HG03025 (cell line): ENCODE measurements around the gene VAV3.
"Not testable (repeated sequence)": the region's sequence is repeated elsewhere in the genome, so short reads cannot be mapped to it uniquely, and the experiment has no call there.

ENCODE experiments used
- ATAC-seq: cut with Tn5 transposase; IDR thresholded peaks from one replicate; pipeline ENCODE4 v1.9.1; 2021; ENCODE audit warnings: mild to moderate bottlenecking, moderate library complexity; ENCODE audit not compliant: unreplicated experiment, low FRiP score

The VAV3 gene

GRCh38 chr1:107661158-107661557 lies 303.8 kb downstream of the VAV3 start:
- ATAC-seq, result no peak

DNA sequence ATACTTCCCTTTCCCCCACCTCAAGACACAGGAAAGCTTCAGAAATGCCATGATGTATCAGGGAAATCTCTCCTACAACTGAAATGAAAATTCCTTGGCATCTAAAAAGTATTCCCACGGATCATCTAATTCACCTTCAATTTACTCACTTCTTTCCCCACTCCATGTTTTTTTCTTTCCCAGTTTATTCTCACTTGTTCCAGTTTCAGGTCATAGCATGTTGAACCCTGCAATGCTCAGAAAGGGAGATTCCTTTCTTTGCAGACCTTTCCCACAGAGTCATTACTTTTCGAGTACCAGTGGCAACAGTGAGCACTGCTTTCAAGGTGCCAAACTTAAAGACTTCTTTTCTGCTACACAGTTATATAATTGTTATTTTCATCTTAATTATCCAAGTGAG lies 305.0 kb downstream of the VAV3 start:
- ATAC-seq, result no peak

DNA sequence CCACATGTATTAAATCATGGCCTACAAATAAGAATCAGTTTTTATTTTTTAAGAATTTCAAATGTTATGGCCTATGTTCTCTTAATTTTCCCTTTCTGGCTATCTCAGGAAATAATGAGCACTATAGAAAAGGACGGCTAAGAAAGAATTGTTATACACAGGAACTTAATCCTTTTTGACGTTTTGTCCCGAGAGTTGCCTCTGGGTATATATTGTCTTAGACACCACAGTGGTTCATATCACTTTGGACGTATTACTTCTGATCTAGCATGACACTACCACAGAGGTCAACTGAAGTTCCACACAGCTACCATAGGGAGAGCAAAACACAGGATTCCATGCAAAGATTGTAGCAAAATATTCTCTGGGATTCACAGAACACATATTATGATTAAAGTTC lies 307.6 kb downstream of the VAV3 start:
- no peak for ATAC-seq

DNA sequence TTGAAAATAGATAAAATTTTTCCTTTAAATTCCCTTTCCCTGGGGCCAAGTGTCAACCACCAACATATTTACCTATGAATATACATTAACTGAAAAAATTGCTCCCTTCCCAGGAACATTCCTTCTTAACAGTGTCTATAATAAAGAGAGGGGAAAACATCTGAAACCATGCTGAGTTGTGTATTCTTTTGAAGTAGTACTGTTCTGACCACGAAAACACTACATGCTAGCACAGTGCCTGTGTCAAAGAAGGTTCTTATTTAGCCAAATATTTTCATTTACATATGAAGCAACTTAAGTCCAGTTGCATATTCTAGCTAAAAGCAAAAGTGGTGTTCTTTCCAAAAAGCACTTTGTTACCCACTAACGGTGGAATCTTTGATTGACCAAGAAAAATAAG lies 311.2 kb downstream of the VAV3 start:
- ATAC-seq, result no peak

DNA sequence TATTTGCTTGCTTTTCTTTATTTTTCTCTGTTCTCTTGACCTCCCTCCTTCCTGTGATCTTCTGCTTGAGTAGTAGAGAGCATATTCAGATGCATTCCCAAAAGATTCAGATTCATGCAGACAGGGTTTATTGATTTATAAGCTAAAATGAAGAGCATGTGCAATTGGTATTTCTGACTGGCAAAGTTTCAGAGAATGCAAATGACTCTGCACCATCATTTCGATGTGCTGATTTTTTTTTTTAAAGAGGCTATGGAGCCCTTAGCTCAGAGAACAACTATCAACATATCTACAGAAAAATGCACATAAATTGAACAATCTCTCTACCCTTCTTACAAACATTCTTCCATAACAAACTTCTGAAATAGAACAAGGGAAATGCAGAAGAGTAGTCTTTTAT lies 312.0 kb downstream of the VAV3 start:
- ATAC-seq, result no peak

DNA sequence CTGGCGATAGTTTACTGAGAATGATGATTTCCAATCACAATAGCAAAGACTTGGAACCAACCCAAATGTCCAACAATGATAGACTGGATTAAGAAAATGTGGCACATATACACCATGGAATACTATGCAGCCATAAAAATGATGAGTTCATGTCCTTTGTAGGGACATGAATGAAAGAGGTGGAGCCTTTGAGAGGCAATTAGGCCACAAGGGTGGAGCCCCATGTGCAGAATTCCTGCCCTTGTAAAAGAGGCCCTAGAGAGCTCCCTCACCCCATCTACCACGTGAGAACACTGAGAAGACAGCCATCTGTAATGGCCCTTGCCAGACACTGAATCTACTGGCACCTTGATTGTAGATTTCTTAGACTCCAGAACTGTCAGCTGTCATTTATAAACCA lies 314.2 kb downstream of the VAV3 start:
- not testable (repeated sequence) for ATAC-seq

DNA sequence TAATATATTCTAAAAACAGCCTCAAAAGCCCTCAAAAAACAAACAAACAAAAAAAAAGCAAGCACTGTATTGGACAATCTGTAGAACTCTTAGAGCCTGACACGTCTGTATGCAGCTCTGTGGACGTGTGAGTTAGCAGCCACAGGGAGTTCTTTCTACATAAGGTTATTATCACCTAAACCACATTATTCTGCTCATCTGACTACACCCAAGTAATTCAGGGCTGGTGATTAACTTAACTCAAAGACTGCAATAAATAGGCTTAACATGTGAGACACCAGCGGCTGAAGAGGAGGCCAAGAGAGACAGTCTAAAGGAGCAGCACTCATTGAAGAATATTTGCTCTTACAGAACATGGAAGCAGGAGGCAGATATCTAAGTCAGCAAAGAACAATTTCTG lies 316.0 kb downstream of the VAV3 start:
- ATAC-seq, result no peak

DNA sequence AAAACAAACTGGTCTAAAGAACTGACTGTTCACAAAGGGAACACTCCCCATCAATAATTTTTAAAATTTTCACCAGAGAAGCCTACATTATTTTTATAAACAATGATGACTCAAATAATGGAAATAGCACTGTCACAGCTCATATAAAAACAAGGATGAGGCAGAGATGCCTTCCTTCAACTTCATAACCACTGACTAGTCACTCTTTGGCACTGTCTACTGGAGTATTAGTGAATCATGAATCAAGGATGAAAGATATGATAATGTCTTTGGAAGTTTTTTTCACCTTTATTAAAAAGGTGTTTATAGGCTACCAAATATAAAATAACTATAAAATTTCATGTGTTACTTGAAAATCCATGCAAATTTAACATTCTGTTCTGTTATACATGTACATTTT lies 316.9 kb downstream of the VAV3 start:
- ATAC-seq, result no peak

- ATAC-seq, result no peak
These were observed 318.0 kb downstream of the VAV3 start for GRCh38 chr1:107647012-107647411.

GRCh38 chr1:107643766-107644165 lies 321.2 kb downstream of the VAV3 start:
- no peak for ATAC-seq

DNA sequence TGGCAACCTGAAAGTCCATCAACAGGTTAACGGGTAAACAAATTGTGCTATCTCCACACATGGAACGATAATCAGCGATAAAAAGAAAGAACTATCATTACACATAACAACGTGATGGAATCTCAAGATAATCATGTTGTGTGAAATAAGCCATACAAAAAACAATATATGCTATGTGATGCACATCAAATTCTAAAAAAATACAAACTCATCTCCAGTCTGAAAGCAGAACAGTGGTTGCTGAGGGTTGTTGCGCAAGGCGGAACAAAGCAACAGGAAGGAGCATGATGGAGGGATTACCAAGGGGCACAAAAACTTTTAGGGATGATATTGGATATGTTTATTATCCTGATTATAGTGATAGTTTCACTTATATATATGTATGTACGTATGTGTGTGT lies 324.8 kb downstream of the VAV3 start:
- no peak for ATAC-seq

DNA sequence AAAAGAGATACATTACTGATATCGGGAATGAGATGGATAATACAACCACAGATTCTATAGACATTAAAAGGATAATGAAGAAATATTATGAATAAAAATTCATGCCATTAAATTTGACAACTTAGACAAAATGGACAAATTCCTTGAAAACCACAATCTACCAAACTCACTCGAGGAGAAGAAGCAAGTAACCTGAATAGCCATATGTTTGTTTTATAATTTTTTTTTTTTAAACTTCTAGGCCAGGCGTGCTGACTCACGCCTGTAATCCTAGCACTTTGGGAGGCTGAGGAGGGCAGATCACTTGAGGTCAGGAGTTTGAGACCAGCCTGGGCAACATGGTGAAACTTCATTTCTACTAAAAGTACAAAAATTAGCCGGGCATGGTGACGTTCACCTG lies 327.9 kb downstream of the VAV3 start:
- ATAC-seq, result no peak

DNA sequence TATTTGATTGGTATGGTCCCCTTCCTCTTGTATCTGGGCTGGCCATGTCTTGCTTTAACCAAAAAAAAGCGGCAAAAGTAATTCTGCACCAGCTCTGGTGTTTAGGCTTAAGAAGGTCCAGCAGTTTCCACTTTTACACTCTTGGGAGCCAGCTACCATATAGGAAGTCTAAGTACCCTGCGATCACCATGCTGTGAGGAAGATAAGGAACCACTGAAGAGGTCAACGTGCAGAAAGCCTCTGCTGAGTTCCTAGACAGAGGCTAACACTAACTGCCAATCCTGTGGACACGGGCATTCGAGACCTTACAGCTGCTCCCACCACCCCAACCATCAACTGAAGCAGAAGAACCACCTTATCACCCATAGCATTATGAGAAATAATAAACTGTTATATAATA lies 331.4 kb downstream of the VAV3 start:
- ATAC-seq, result no peak

GRCh38 chr1:107626073-107626796 lies 338.7 kb downstream of the VAV3 start:
- no peak for ATAC-seq

DNA sequence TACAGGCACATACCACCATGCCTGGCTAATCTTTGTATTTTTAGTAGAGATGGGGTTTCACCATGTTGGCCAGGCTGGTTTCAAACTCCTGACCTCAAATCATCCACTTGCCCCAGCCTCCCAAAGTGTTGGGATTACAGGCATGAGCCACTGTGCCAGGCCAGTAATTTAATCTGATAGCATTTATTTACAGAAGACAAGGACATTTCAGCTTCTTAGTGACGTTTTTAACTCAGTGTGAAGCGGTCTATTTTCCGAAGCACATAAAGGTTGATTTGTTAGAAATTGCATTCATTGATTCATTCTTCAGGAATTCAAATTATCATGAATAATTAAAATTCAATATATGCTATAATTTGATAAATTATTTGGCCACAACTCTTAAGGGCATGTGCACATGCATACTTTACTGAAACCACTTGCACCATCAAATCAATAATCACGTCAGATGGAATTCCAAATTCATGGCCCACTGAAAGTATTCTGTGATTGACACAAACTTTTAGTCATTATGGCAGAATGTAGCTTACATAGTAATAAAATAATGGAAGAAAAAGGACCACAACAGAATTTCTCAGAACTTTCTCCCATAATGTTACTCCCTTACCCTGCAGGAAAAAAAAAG lies 339.5 kb downstream of the VAV3 start:
- ATAC-seq, result no peak

GRCh38 chr1:107623431-107623830 lies 341.5 kb downstream of the VAV3 start:
- no peak for ATAC-seq

DNA sequence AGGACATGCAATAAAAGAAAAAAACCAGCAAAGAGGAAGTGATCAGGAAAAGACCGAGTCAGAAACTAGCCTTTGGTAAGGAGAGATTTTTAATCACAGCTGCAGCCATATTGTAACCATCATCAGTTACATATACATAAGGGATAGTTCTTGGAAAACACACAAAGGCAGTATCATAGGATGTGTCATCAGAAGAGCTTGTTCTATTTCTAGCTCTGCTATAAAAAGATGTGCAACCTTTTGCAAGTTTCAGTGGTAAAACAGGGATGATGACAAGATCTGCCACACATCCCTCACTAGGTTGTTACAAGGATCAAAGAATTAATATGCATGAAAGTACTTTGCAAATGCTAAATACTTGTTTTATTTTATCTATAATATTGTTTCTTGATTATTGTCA lies 342.0 kb downstream of the VAV3 start:
- no peak for ATAC-seq

GRCh38 chr1:107622535-107622934 lies 342.4 kb downstream of the VAV3 start:
- no peak for ATAC-seq

DNA sequence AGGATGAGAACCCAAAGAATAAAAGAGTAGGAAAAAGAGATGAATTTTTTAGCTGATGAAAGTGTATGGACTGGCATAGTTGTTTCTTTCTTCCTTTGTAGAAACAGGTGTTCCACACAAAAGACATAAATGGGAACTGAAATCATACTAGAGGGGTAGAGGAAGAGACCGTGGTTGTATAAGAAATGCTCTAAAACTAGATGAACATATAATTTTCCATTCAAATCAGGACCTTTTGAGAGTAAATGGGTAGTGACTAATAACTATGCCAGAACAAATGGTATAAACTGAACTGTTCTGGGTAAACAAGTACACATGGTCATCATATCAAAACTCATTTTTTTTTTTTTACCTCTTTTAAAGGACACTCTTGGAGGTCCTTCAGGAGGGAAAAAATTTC lies 344.2 kb downstream of the VAV3 start:
- no peak for ATAC-seq

- ATAC-seq, result no peak
These were observed 346.4 kb downstream of the VAV3 start for GRCh38 chr1:107618539-107618938.

GRCh38 chr1:107617921-107618320 lies 347.1 kb downstream of the VAV3 start:
- no peak for ATAC-seq

DNA sequence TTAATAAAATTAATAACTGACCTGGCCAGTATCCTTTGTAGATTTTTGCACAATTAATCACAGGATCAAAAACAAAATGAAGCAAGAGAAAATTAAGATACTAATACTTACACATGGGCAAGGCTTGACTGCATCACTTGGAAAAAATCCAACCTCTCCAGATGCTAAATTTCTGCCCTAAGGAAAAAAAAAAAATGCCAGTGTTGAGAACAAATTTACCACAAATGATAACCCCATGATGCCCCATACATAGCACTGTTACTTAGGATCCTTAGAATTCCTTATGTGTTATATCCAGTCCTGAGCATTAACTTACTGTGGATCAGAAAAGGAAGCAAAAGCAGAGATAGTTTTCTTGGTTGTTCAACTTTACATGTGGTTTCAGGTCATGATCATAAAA lies 347.5 kb downstream of the VAV3 start:
- ATAC-seq, result no peak
